HG03196 (cell line): ENCODE results near the gene TENT4A.

ENCODE experiments used
- ATAC-seq: cut with Tn5 transposase; IDR thresholded peaks from one replicate; pipeline ENCODE4 v1.9.1; 2021; ENCODE audit not compliant: unreplicated experiment

Gene TENT4A

GRCh38 chr5:6750142-6750840 is 37.1 kb downstream of the TENT4A start:
- no peak for ATAC-seq

GRCh38 chr5:6750951-6751685 is 37.9 kb downstream of the TENT4A start:
- no peak for ATAC-seq

- ATAC-seq: no peak
Measured at GRCh38 chr5:6752236-6752635, 39.0 kb downstream of the TENT4A start.

GRCh38 chr5:6752782-6753181 is 39.5 kb downstream of the TENT4A start:
- no peak for ATAC-seq

- ATAC-seq: no peak
Measured at GRCh38 chr5:6753851-6754250, 40.6 kb downstream of the TENT4A start.

GRCh38 chr5:6754766-6755165 is 41.5 kb downstream of the TENT4A start:
- peak; percentile 35 for ATAC-seq

- no peak for ATAC-seq
Measured at GRCh38 chr5:6755519-6755918, 42.3 kb downstream of the TENT4A start.

- no peak for ATAC-seq
Measured at GRCh38 chr5:6755941-6756340, 42.7 kb downstream of the TENT4A start.

- ATAC-seq: no peak
Measured at GRCh38 chr5:6757414-6757969, 44.3 kb downstream of the TENT4A start.

GRCh38 chr5:6758236-6758635 is 45.0 kb downstream of the TENT4A start:
- no peak for ATAC-seq

- no peak for ATAC-seq
Measured at GRCh38 chr5:6758706-6759105, 45.5 kb downstream of the TENT4A start.

GRCh38 chr5:6759401-6759800 is 46.2 kb downstream of the TENT4A start:
- no peak for ATAC-seq

- ATAC-seq: no peak
Measured at GRCh38 chr5:6759983-6760382, 46.8 kb downstream of the TENT4A start.

GRCh38 chr5:6760686-6761085 is 47.5 kb downstream of the TENT4A start:
- no peak for ATAC-seq

GRCh38 chr5:6761333-6761732 is 48.1 kb downstream of the TENT4A start:
- no peak for ATAC-seq

GRCh38 chr5:6762116-6762515 is 48.9 kb downstream of the TENT4A start:
- ATAC-seq: no peak

- ATAC-seq: no peak
Measured at GRCh38 chr5:6762697-6763096, 49.5 kb downstream of the TENT4A start.

- ATAC-seq: no peak
Measured at GRCh38 chr5:6763191-6763590, 50.0 kb downstream of the TENT4A start.

- ATAC-seq: peak; percentile 67
Measured at GRCh38 chr5:6765612-6766525, 52.6 kb downstream of the TENT4A start.

GRCh38 chr5:6766604-6767093 is 53.4 kb downstream of the TENT4A start:
- ATAC-seq: peak; percentile 64

- no peak for ATAC-seq
Measured at GRCh38 chr5:6767481-6768063, 54.3 kb downstream of the TENT4A start.
